Tibial artery (tissue), 4 donors: Measurements from ENCODE around the gene KRT82.

Experiments
- DNase-seq, 2 donors: peaks; one replicate each; pipeline ENCODE4 v3.0.0-alpha.2; 2019
- H3K27ac ChIP-seq, 2 donors: fragments of 200-600 bp; sonication (generic) in 1 of 2; 1 replicate in 1 of 2; 2 replicates in 1 of 2; pipeline ENCODE4 v1.5.1; 2018 to 2019; ENCODE audit warnings: mild to moderate bottlenecking in 1 of 2
- H3K27me3 ChIP-seq, 2 donors: fragments of 200-600 bp; sonication (generic) in 1 of 2; one replicate each; pipeline versions ENCODE4 v1.5.1 to v1.6.0; 2016 to 2019
- H3K36me3 ChIP-seq, 3 donors: fragments of 200-600 bp; sonication (generic) in 2 of 3; one replicate each; pipeline ENCODE4 v1.5.1; 2016 to 2019; ENCODE audit warnings: mild to moderate bottlenecking in 2 of 3
- H3K4me1 ChIP-seq, 4 donors: fragments of 200-600 bp; sonication (generic) in 2 of 4; 1 replicate in 3 of 4; 2 replicates in 1 of 4; pipeline ENCODE4 v1.5.1; 2016 to 2019
- H3K4me3 ChIP-seq, 2 donors: fragments of 200-600 bp; sonication (generic) in 1 of 2; 1 replicate in 1 of 2; 2 replicates in 1 of 2; pipeline ENCODE4 v1.5.1; 2018 to 2019; ENCODE audit warnings: mild to moderate bottlenecking in 2 of 2
- H3K9me3 ChIP-seq, 3 donors: fragments of 200-600 bp; sonication (generic) in 1 of 3; one replicate each; pipeline ENCODE4 v1.5.1; 2016 to 2019
- CTCF ChIP-seq, 2 experiments: fragments of 200-600 bp in 1 of 2; fragments of 450-650 bp in 1 of 2; IDR thresholded peaks; one replicate each; pipeline ENCODE4 v1.5.1; 2017 to 2019; ENCODE audit warnings: antibody characterized with exemption in 2 of 2, mild to moderate bottlenecking in 1 of 2, moderate library complexity in 1 of 2
- intact Hi-C: fragments of 100-400 bp; cut with DNase I; formaldehyde crosslinking; loops from one replicate; pipeline ENCODE4 v1.15.0; 2023; ENCODE audit warnings: low total_unique reads

Gene KRT82

GRCh38 chr12:52403561-52403960, 2.6 kb downstream of the KRT82 start:
- DNase-seq, result no peak
- no peaks in the 10 kb centered on the region for H3K9me3 ChIP-seq
- H3K36me3 ChIP-seq, result no peaks in the 10 kb centered on the region
- peaks cover 0 to 38% of the 10 kb centered on the region in 2 donors for H3K27me3 ChIP-seq
- no peak overlapping the region for H3K4me3 ChIP-seq
- H3K4me1 ChIP-seq, result no peaks in the 10 kb centered on the region
- intact Hi-C loops, result no loop called here
- no peak overlapping the region for H3K27ac ChIP-seq
- no peak for TF ChIP-seq CTCF (IDR thresholded peaks at IDR 0.05)

- H3K27ac ChIP-seq, result no peak overlapping the region
- no peaks in the 10 kb centered on the region for H3K4me1 ChIP-seq
- H3K4me3 ChIP-seq, result no peak overlapping the region
- intact Hi-C loops, result no loop called here
- no peaks in the 10 kb centered on the region for H3K9me3 ChIP-seq
- DNase-seq, result no peak
- H3K27me3 ChIP-seq, result peaks cover 0 to 35% of the 10 kb centered on the region in 2 donors
- no peaks in the 10 kb centered on the region for H3K36me3 ChIP-seq
- TF ChIP-seq CTCF (IDR thresholded peaks at IDR 0.05), result no peak
These were observed 3.1 kb downstream of the KRT82 start for GRCh38 chr12:52402873-52403540.

- Histone ChIP-seq H3K27me3 (peaks cover 0 to 29% of the 10 kb centered on the region in 2 donors), H3K36me3 (no peaks in the 10 kb centered on the region), H3K9me3 (no peaks in the 10 kb centered on the region), H3K4me1 (no peaks in the 10 kb centered on the region), H3K4me3 (no peak overlapping the region), H3K27ac (no peak overlapping the region)
- intact Hi-C loops, result no loop called here
- TF ChIP-seq CTCF (IDR thresholded peaks at IDR 0.05), result no peak
- no peak for DNase-seq
These were observed 3.8 kb downstream of the KRT82 start for GRCh38 chr12:52402377-52402776.

- DNase-seq, result no peak
- TF ChIP-seq CTCF (IDR thresholded peaks at IDR 0.05), result no peak
- H3K27me3 ChIP-seq, result peaks cover 0 to 28% of the 10 kb centered on the region in 2 donors
- no peaks in the 10 kb centered on the region for H3K9me3 ChIP-seq
- H3K27ac ChIP-seq, result no peak overlapping the region
- no peak overlapping the region for H3K4me3 ChIP-seq
- no peaks in the 10 kb centered on the region for H3K36me3 ChIP-seq
- intact Hi-C loops, result no loop called here
- no peaks in the 10 kb centered on the region for H3K4me1 ChIP-seq
These were observed 4.2 kb downstream of the KRT82 start for GRCh38 chr12:52401926-52402325.

- intact Hi-C loops, result no loop called here
- Histone ChIP-seq H3K9me3 (no peaks in the 10 kb centered on the region), H3K4me3 (no peak overlapping the region), H3K36me3 (no peaks in the 10 kb centered on the region), H3K27ac (no peak overlapping the region), H3K27me3 (peaks cover 0 to 28% of the 10 kb centered on the region in 2 donors), H3K4me1 (no peaks in the 10 kb centered on the region)
- no peak for DNase-seq
- TF ChIP-seq CTCF (IDR thresholded peaks at IDR 0.05), result no peak
These were observed 4.6 kb downstream of the KRT82 start for GRCh38 chr12:52401526-52401925.

- no peak for TF ChIP-seq CTCF (IDR thresholded peaks at IDR 0.05)
- no peaks in the 10 kb centered on the region for H3K9me3 ChIP-seq
- H3K4me1 ChIP-seq, result no peaks in the 10 kb centered on the region
- no peak for DNase-seq
- intact Hi-C loops, result no loop called here
- H3K27ac ChIP-seq, result no peak overlapping the region
- no peak overlapping the region for H3K4me3 ChIP-seq
- peaks cover 0 to 28% of the 10 kb centered on the region in 2 donors for H3K27me3 ChIP-seq
- no peaks in the 10 kb centered on the region for H3K36me3 ChIP-seq
These were observed 5.2 kb downstream of the KRT82 start for GRCh38 chr12:52400906-52401305.
